Measurements from ENCODE around the gene NAA80.

The NAA80 gene

DNA sequence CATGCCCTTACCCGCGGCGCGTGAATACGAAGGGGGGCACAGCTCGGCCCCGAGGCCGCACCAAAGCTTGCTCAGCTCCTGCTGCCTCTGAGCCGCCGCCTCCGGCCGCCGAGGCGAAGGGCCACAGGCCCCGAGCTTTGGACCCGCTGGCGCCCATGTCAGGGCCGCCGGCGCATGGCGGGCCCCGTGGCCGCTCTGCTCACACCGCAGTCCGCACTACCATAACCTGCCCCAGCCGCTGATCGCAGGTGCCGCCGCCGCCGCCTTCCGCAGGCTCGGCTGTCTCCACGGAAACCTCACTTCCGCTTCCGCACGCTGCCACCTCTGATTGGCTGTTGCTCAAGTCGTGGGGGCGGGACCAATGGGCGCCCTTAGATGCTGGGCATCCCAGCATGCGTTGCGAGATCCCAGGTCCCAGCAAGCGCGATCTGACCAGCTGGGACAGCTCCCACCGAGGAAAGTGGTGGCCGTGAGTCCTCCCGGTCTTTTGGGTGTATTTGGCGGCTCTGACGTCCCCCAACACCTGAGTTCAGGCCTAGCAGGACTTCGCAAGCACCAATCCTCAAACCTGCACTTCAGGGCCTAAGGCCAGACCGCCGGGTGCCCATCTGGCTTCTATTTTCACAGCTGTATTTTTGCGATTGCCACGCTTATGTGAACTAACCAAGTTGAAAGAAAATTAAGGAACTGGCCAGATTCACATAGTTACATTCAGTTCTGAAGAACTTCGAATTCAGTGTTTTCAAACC, 28.9 kb upstream of the NAA80 start, which contains the start of gene TUSC2:
Gene TUSC2, minus strand, starts transcription at position 281 of the 749 bp plus-strand sequence. Its CDS starts 124 bp downstream, at position 157.
- DNase-seq: peak; percentile 80 to 89

DNA sequence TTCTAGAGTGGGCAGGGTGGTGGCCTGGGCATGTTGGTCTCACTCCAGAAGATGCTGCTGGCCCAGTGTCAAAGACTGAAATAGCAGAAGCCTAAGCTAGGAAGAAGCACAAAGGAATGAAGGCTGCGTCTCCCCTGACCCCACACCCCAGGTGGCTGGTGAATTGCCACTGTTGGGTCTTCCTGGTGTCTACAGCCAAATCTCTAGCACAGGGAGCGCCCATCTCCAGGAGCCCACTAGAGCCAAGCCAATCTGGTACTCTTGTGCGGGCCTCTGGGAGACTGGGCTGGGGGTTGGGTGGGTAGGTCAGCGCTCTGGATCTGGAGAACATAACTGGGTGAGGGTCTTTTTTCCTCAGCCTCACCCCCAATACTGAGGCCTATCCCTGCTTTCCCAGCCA, 27.9 kb upstream of the NAA80 start:
- no peak for DNase-seq

DNA sequence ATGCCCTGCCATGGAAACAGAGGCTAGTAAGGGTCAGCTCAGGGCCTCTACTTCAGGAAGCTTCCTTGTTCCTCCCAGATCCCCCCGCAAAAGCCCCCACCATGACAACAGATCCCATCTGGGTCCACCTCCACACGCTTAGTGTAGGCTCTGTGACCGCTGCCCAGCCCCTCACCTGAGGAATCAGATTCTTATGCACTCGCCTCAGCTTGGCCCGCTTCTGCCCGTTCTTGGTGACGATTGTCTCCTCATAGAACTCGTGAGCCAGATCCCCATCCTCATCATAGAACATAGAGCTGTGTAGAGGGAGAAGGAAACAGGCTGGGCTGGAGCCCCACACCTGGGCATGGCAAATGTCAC, 27.0 kb upstream of the NAA80 start:
- DNase-seq: no peak

DNA sequence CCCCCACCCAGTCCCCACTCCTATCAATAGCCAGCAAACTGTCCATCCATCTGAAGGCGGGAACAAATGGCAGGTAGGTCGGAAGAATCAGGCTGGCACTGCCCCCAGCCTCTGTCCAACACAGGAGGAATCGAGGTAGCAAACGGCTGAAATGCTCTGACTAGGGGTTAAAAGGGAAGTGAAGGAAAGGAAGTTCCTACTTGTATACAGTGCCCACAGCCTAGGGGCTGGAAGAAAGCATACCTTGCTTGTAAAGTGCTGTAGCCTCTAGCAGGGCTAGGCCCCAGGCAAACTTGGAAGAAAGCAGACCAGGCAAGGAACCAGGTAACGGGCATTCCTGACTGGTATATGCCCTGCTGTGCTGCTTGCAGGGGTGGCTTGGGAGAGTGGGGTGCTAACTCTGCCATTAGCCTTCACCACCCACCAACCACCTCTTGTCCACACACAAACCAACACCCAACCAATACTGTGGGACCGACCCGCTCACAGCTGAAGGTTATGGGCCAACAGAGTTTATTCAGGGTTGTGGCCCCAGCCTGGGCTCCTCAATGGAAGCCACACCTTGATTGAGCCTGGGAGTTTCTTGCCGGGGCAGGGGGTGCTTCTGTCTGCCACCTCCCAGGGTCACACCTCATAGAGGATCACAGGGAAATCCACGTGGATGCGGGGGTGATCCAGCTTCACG, 26.4 kb upstream of the NAA80 start:
- DNase-seq: no peak

DNA sequence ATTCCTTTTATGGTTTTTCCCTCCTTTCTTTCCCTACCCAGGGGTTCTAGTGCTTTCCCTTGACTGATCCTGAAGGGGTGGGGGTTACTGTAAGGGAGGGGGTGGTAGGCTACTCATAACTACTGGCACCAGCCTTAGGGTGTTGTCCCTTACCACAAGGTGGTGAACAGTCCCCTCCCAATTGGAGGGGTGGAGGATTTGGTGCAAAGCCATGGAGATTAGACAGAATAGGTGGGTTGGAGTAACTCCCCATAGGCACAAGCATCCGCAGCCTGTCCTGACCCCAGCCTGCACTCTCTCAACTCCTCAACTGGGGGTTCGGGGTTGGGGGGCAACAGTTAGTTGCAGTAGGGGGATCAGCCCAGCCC, 25.9 kb upstream of the NAA80 start:
- DNase-seq: no peak

DNA sequence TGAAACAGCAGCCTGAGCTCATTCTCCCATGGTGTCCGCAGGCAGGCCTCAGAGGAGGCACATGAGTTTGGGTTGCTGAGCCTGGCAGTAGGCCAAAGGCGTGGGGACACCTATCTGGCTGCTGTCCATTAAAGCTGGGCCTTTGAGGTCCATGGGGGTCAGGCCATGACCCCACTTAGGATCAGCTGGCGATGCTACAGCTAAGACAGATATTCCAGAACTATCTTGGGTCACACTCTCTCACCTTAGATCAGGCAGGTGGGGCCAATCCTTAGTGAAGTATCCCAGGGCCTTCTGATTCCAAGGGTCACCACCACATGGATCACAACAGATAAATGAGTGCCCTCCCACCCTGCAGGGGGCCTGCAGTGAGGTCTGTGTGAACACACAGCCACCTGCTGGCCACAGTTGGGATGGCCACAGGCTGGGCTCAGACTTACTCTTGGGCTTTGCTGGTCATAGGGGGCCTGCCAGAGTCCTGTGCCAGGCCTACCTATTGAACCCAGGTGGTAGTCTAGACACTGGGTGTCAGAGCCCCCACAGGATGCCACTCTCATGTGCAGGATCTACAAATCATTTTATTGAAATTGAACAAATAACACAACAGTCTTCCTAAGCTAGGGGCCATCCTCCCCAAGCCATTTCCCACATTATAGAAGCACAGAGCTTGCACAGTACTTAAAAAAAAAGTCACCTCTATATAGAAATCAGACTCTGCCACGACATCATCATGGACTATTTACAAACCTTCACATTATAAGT, 25.3 kb upstream of the NAA80 start:
- peak in 1 of 2 experiments; percentile 8 for DNase-seq

DNA sequence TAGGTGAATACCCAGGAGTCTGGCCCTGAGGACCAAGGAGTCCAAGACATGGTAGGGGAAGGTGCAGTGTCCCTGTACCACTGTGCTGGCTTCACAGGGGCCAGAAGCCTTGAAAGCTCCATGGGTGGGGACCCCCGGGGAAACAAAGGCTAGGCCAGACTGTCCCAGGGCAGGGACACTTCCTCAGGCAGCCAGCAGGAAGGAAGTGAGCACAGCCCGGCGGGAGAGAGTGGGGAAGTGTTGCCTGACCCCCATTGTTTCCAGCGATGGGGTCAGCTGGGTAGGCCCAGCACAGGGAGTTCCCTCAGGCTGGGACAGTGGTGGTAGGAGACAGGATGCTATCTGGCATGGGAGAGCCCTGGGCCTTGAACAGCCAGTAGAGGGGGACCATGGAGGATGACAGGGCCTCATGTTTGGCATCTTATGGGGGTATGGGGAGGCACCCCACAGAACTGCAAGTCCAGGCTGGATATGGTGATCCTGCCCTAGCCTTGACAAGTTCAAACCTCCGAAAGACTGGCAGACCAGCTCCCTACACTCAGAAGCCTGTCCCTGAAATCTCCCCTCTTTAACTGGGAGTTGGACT, 24.5 kb upstream of the NAA80 start:
- no peak for DNase-seq

DNA sequence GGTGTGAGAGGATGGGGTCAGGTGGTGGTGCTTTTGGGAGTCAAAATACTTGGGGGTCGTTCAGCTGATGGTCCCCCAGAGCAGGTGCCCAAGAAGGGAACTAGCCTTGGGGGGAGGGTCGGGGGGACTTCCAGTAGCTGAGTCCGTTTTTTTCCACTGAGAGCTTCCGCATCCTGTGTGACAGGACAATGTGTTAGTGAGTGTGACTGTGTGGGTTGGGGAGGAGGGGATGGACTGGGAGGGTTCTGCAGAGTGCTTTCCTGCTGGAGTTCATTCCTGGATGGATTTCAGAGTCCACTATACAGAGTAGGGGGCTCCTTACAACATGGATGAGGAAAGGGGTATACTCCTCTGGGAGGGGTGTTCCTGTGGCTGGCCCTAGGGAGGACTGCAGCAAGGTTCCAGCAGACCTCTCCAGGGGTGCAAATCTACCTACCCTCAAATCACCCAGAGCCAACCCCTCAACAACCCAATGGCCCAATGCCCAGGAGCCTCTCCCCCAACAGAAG, 23.9 kb upstream of the NAA80 start:
- DNase-seq: no peak

DNA sequence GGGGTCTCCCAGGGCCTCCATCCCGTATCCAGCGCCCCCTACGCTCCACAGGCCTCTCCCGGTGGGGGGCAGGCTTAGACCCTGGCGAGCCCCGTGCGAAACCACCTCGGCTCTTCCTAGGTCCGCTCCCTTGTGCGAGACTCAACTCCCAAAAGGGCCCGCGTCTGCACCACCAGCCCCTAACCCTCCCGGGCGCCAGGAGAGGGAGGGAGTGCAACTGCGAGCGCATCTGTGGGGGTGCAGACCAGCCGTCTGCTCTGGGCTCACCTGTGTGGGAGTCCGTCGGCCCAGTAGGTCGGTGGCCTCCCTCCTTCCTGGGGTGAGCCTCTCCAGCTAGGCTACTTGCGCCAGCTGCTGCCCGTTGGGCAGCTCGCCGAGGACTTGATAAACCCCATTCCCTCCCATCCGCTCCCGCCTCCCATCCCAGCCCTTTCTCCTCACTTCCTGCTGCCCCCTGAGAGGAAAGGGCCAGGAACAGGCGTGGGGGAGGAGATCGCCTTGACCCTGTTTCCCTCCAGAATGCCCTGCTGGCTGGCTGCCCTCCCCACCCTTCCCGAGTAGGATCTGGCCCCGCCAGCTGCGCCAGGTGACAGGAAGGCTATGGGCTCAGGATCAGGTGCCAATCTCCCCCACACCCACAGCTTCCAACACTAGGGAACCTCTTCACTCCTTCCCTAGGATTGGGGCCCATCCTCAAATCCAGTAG, 23.3 kb upstream of the NAA80 start, which contains the start of gene HYAL2:
Gene HYAL2, minus strand, starts transcription at position 360 of the 706 bp plus-strand sequence. CDS start 2,256 bp downstream, outside the sequence.
- DNase-seq: no peak

DNA sequence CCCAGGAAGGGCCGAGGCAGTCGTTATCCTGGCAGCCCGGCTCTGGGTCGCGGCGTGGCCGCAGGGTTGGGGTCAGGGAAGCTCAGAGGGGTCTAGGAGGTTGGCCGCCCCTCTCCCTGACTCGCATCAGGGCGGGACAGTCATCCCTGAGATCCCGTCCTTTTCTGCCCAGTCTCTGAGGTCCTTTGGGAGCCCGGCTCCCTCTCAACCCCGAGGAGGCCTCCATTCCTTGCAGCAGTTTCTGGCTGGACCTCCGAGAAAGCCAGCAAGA, 22.8 kb upstream of the NAA80 start:
- no peak for DNase-seq

DNA sequence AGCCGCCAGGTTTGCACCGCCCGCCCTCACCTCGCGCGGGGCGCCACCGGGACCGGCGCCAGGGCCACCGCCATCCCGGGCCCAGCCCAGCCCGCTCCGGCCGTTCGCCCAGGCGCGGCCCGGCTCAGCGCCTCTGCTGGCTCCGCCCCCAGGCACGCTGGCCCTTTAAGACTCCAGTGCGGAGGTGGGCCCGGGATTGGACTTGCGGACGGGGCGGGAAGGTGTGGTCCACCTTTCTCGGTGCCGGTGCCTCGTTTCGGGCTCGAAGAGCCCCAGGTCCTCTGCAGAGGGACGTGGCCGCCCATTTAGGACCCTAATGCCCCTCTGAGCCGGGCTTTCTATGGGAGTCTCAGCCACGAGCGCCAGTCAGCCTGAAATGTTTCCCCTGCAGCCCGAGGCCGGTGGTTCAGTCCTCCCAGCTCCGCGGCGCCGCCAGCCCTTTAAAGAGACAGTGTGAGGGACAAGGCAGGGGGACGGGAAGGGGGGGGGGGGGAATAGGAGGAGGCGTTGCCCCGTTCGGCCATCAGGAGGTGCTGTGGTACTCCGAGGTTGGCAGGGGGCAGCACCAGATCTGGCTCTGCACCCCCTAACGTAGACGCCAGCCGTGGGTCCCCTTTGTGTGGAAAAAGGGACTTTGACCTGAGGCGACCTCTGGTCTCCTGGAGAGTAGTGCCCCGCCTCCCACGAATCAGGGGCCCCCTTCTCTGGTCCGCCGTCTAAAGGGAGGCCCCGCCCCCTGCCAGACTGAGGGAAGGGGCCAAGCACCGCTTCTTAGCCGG, 22.3 kb upstream of the NAA80 start:
- DNase-seq: peak; percentile 53 to 64

DNA sequence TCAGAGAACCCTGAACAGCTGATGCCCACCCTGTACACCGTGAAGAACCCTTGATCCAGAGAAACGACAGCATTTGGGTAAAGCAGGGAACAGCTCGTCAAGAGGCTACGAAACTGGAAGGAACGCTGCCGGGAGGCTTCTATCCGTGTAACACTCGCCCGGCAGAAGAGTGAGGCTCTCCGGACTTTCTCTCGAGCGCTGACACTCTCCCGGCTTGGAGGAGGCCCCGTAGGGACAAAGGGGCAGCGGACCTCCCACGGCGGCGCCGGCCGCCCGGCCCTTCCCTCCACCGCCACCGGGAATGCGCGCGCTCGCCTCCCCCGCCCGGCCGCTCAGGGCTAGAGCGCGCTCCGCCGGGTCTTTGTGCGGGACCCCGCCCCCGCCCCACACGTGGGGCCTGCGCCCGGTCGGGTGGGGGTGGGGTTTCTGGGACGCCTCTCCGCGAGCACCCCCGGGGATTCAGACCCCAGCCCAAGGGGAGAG, 21.7 kb upstream of the NAA80 start:
- peak; percentile 42 to 44 for DNase-seq

DNA sequence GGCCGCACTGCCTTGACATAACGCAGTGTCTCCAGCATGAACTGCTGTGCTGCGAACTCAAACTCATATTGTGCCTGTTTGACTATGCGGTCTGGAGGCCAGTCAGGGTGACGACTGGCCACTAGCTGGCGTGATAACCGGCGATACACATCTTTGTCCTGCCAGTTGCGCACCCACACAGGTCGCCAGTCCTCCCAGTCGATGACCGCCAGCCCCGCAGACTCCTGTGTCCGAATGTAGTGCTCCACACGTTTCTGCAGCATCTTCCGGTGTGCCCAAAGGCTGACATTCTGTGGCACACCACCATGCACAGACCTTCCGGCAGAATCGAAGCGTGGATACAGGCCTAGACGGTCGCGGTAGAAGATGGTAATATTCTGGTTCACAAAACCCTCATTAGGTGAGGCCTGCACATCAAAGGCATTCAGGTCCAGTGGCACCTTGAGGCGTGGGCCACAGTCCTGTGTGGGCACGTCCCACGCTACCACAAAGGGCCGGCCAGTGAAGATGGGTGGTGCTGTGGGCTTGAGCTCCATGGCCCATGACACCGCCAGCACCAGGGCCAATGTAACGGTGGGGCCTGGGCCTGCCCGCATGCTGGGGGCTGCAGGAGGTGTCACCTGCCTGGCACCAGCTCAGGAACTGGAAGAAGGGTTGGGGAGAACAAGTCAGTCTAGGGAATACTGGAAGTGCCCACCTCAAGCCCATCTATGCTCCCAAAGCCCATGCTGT, 20.9 kb upstream of the NAA80 start:
- no peak for DNase-seq

DNA sequence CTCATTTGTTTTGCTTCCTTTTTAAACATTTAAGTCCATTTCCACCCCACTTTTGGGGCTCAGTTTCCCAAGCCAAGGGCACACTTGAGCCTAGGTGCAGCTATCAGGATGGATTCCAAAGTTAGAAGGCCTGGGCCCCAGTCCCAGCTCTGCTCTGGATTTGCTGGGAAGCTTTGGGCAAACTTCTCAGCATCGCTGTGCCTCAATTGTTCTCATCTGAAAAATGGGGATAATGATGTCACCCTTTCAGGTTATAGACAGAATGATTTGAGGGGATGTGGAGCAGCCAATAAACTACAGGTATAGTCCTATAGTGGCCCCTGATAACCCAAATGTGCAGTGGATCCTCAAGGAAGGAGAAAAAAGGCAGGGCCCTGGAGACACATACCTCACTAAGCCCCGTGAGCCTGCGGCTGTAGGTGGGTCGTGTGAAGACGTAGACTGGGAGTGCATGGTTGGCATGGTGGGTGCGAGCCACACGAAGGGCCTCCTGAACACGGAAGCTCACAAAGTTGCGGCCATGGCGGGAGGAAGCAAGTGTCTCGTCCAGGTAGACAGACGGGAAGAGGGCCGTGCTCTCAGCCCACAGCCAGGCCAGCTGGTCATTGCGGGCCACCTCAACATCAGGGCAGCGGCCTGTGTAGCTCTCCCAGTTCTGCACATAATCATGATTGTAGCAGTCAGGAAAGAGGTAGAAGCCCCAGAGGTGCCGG, 20.1 kb upstream of the NAA80 start:
- DNase-seq: no peak

DNA sequence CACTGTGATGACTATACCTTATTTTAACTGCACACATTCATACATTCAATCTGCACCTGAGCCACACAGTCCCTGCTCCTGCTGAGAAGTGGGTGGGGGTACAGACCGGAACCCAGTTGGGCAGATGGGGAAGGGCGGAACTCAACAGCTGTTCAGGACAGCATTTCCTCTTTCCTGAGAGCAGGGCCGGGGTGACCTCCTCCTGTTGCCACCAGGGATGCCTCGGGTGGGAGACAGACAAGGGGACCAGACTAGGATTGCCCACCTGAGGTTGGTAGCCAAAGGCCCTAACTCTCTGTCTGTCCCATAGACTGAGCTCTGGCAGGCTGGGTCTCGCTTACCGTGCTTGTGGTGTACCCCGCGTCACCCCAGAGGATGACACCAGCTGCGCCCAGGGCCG, 19.4 kb upstream of the NAA80 start:
- DNase-seq: no peak

DNA sequence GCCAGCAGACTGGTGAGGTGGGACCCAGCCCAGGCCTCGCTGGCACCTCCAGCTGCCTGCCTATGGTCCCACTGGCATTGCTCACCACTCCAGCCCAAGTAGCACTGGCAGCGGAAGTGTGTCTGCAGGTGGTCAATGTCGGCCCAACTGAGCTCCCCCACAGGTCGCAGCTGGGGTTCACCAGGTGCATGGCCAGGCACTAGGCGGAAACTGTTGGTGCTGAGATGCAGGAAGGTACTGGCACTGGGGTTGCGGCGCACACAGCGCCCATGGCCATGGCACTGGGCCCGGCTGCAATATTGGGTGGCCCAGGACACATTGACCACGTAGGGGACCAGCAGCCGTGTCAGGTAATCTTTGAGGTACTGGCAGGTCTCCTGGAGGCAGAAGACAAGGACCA, 19.0 kb upstream of the NAA80 start:
- no peak for DNase-seq

DNA sequence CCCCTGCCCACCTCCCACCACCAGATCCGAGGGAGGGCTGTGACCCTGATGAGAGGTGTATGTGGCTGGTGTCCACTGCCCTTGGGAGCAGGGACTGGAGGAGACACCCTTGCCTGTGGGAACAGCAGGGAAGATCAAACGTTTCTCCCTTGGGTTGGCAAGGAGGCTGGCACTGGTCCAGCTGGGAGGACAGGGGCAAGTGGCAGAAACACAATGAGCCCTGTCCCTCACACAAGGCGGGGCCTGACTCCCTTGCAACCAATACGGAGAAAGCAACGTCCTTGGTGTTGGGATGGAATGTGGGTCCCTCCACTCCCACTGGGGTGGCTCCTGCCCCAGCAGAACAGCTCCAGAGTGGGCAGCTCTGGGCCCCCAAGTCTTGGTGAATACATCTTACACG, 18.1 kb upstream of the NAA80 start:
- DNase-seq: no peak

DNA sequence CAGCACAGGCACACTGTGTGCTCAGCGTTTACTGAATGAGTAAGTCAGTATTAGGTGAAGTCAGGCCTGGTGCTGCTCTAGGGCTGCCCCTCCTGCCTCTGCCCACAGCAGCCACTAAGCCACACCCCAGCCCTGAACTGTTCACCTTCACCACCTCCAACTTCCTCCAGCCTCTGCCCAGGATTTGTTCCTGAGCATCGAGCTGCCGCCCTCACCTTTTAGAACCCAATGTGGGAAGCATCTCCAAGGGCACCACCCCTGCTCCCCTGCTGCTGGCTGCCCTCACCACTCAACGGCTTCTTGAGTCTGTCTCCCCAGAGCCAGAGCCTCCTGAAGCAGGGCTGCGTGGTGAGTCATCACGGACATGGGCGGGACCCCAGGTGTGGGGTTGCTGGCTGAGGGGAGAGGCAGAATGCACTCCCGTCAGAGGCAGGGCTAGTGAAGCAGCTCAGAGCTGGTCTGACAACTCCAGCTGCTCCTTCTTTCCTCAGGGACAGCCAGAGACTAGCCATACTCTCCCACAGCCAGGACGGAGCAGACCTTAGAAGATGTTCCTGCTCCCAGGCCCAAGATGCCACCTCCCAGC, 17.5 kb upstream of the NAA80 start:
- peak in 1 of 2 experiments; percentile 11 for DNase-seq

DNA sequence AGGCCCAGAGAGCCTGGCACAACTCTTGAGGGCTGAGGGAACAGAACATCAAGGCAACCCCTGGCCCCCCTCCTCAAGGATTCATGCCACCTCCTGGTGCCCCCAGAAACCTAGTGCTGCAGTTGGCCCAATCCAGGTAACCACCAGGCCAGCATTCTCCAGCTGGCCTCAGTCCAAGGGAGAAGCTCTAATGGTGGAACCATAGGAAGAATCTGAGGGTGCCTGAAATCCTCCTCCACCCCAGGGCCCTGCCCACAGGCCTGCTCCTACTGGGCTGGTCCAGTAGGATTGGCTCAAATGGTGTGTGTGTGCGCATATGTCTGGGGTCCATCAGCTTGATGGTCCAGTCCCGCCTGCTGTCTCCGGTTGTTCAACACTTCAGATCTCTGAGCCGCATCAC, 15.6 kb upstream of the NAA80 start:
- no peak for DNase-seq

DNA sequence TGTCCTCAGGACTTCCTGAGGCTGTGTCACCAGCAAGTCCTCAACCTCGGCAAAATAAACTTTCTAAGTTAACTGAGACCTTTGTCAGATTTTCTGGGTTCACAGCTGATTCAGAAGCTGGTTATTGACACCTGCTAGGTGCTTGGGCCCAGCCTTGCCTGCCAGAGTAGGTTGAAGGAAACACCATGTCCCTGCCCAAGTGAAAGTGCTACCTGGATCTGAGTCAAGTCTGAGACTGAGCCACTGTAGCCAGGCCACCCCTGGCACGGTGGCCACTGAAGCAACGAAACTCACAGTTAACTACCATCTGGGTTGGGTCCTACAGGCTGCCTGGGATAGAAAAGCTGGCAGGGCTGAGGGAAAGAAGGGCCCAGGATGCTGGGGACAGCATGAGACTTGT, 15.1 kb upstream of the NAA80 start:
- DNase-seq: no peak
